Hepatocyte (in vitro differentiated cells): ENCODE measurements around the gene VPS41.

ENCODE experiments used
- EZH2 ChIP-seq: fragments of 200-600 bp; sonication (generic); IDR thresholded peaks from 2 replicates; pipeline ENCODE4 v1.6.1; 2016; ENCODE audit warnings: antibody characterized with exemption, mild to moderate bottlenecking, borderline replicate concordance
- TF ChIP-seq, protein P1 (sequence below): fragments of 200-600 bp; sonication (generic); IDR thresholded peaks from 2 replicates; pipeline ENCODE4 v1.5.1; 2016; ENCODE audit warnings: antibody characterized with exemption, mild to moderate bottlenecking; ENCODE audit not compliant: poor library complexity

DNA sequence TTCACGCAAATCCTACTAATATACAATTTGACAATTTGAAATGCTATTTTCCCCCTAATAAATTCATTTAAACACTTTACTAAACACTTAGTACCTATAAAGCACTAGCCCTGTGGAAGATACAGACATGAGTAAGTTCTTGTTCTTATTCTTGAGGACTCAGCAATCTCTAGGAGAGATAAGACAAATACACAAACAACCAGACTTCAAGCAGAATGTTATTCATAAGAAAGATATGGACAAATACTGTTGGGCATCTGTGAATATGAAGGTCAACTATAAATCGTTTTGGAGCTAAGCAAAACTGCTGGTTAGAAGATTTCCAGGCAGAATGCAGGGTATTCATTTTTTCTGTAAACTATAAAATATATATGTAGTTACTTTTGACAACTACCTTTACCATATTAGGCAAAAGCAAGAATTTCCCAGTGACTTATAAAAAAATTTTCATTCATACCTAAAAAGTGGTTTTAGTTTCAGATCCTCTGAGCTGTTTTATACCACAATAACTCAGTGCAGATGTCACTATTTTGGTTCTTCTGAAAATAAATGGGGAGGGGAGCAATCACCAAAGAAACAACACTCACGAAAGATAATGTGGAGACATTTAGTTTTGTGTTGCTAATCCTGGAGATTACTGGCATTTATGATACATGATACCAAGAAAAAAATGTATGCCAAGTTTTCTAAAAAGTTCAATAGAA is 3.8 kb downstream of the VPS41 start:
- TF ChIP-seq EZH2: no peak
- TF ChIP-seq, protein P1, sequence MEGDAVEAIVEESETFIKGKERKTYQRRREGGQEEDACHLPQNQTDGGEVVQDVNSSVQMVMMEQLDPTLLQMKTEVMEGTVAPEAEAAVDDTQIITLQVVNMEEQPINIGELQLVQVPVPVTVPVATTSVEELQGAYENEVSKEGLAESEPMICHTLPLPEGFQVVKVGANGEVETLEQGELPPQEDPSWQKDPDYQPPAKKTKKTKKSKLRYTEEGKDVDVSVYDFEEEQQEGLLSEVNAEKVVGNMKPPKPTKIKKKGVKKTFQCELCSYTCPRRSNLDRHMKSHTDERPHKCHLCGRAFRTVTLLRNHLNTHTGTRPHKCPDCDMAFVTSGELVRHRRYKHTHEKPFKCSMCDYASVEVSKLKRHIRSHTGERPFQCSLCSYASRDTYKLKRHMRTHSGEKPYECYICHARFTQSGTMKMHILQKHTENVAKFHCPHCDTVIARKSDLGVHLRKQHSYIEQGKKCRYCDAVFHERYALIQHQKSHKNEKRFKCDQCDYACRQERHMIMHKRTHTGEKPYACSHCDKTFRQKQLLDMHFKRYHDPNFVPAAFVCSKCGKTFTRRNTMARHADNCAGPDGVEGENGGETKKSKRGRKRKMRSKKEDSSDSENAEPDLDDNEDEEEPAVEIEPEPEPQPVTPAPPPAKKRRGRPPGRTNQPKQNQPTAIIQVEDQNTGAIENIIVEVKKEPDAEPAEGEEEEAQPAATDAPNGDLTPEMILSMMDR: no peak
